HAP-1 (cell line): ENCODE results near the gene ZNF662.

Experiments
- DNase-seq, 2 experiments: peaks; one replicate each; pipeline ENCODE4 v3.0.0-alpha.2; 2016 to 2020; ENCODE audit warnings: low spot score in 2 of 2
- H3K27me3 ChIP-seq: fragments of 250-450 bp; sonication (Bioruptor Pico); 2 replicates; pipeline ENCODE4 v1.5.1; 2020; ENCODE audit warnings: low read depth, mild to moderate bottlenecking, moderate library complexity
- H3K36me3 ChIP-seq: fragments of 250-450 bp; sonication (Bioruptor Pico); replicated peaks from 2 replicates; pipeline ENCODE4 v1.5.1; 2020; ENCODE audit warnings: mild to moderate bottlenecking
- H3K4me1 ChIP-seq: fragments of 250-450 bp; sonication (Bioruptor Pico); 2 replicates; pipeline ENCODE4 v1.5.1; 2020; ENCODE audit warnings: mild to moderate bottlenecking
- H3K4me3 ChIP-seq: fragments of 250-450 bp; sonication (Bioruptor Pico); 2 replicates; pipeline ENCODE4 v1.5.1; 2020; ENCODE audit warnings: mild to moderate bottlenecking, moderate library complexity
- H3K9me3 ChIP-seq: fragments of 250-450 bp; sonication (Bioruptor Pico); 2 replicates; pipeline ENCODE4 v1.5.1; 2020; ENCODE audit warnings: mild to moderate bottlenecking, moderate library complexity
- in situ Hi-C: fragments of 300-500 bp; cut with MboI; formaldehyde crosslinking; loops from 3 replicates; pipeline ENCODE4 v1.14.3; 2020; ENCODE audit warnings: low sequenced_read_pairs, inconsistent platforms, mixed read lengths

Gene ZNF662

GRCh38 chr3:42934910-42935309, 29.0 kb downstream of the ZNF662 start:
- Histone ChIP-seq H3K4me1 (no peaks in the 10 kb centered on the region), H3K9me3 (no peaks in the 10 kb centered on the region), H3K36me3 (no peaks in the 10 kb centered on the region), H3K4me3 (no peak overlapping the region), H3K27me3 (peaks cover 8% of the 10 kb centered on the region; the same call in 1 of the 2 replicates)
- in situ Hi-C loops = no loop called here
- DNase-seq = no peak

- Histone ChIP-seq H3K4me3 (no peak overlapping the region), H3K27me3 (peaks cover 8% of the 10 kb centered on the region; the same call in 1 of the 2 replicates), H3K9me3 (no peaks in the 10 kb centered on the region), H3K36me3 (no peaks in the 10 kb centered on the region), H3K4me1 (no peaks in the 10 kb centered on the region)
- no peak for DNase-seq
- in situ Hi-C loops = no loop called here
These were observed 29.5 kb downstream of the ZNF662 start for GRCh38 chr3:42935472-42935871.

GRCh38 chr3:42936157-42936981, 30.4 kb downstream of the ZNF662 start:
- no peak for DNase-seq
- no peaks in the 10 kb centered on the region for H3K4me1 ChIP-seq
- H3K36me3 ChIP-seq = no peaks in the 10 kb centered on the region
- peaks cover 8% of the 10 kb centered on the region; the same call in 1 of the 2 replicates for H3K27me3 ChIP-seq
- H3K9me3 ChIP-seq = no peaks in the 10 kb centered on the region
- H3K4me3 ChIP-seq = no peak overlapping the region
- in situ Hi-C loops = no loop called here

- DNase-seq = peak in 1 of 2 experiments; percentile 60
- no peaks in the 10 kb centered on the region for H3K4me1 ChIP-seq
- no peaks in the 10 kb centered on the region for H3K36me3 ChIP-seq
- in situ Hi-C loops = no loop called here
- peaks cover 8% of the 10 kb centered on the region; the same call in 1 of the 2 replicates for H3K27me3 ChIP-seq
- H3K4me3 ChIP-seq = no peak overlapping the region
- no peaks in the 10 kb centered on the region for H3K9me3 ChIP-seq
These were observed 31.4 kb downstream of the ZNF662 start for GRCh38 chr3:42937334-42937733.

- in situ Hi-C loops = no loop called here
- H3K9me3 ChIP-seq = no peaks in the 10 kb centered on the region
- H3K4me1 ChIP-seq = no peaks in the 10 kb centered on the region
- no peaks in the 10 kb centered on the region for H3K36me3 ChIP-seq
- no peak overlapping the region for H3K4me3 ChIP-seq
- DNase-seq = no peak
- peaks cover 6% of the 10 kb centered on the region for H3K27me3 ChIP-seq
These were observed 36.8 kb downstream of the ZNF662 start for GRCh38 chr3:42942693-42943092.

- H3K4me1 ChIP-seq = no peaks in the 10 kb centered on the region
- H3K36me3 ChIP-seq = no peaks in the 10 kb centered on the region
- in situ Hi-C loops = no loop called here
- H3K27me3 ChIP-seq = peaks cover 6% of the 10 kb centered on the region
- DNase-seq = no peak
- no peaks in the 10 kb centered on the region for H3K9me3 ChIP-seq
- H3K4me3 ChIP-seq = no peak overlapping the region
These were observed 40.1 kb downstream of the ZNF662 start for GRCh38 chr3:42946050-42946449.

GRCh38 chr3:42957573-42957972, 51.6 kb downstream of the ZNF662 start:
- Histone ChIP-seq H3K9me3 (no peaks in the 10 kb centered on the region), H3K4me1 (no peaks in the 10 kb centered on the region), H3K36me3 (no peaks in the 10 kb centered on the region), H3K27me3 (no peaks in the 10 kb centered on the region; the same call in 1 of the 2 replicates), H3K4me3 (no peak overlapping the region)
- in situ Hi-C loops = no loop called here
- DNase-seq = no peak

GRCh38 chr3:42960282-42960681, 54.3 kb downstream of the ZNF662 start:
- no peaks in the 10 kb centered on the region for H3K4me1 ChIP-seq
- DNase-seq = no peak
- H3K27me3 ChIP-seq = peaks cover under 1% of the 10 kb centered on the region
- in situ Hi-C loops = no loop called here
- no peaks in the 10 kb centered on the region for H3K36me3 ChIP-seq
- H3K9me3 ChIP-seq = no peaks in the 10 kb centered on the region
- H3K4me3 ChIP-seq = no peak overlapping the region

- no peaks in the 10 kb centered on the region for H3K36me3 ChIP-seq
- H3K27me3 ChIP-seq = peaks cover 6% of the 10 kb centered on the region
- no peak overlapping the region for H3K4me3 ChIP-seq
- H3K4me1 ChIP-seq = no peaks in the 10 kb centered on the region
- DNase-seq = no peak
- no peaks in the 10 kb centered on the region for H3K9me3 ChIP-seq
- in situ Hi-C loops = no loop called here
These were observed 54.8 kb downstream of the ZNF662 start for GRCh38 chr3:42960786-42961185.

- Histone ChIP-seq H3K4me1 (no peaks in the 10 kb centered on the region), H3K36me3 (no peaks in the 10 kb centered on the region), H3K9me3 (no peaks in the 10 kb centered on the region), H3K4me3 (no peak overlapping the region), H3K27me3 (peaks cover 7% of the 10 kb centered on the region; the same call in 1 of the 2 replicates)
- DNase-seq = peak; percentile 41 to 50
- in situ Hi-C loops = no loop called here
These were observed 55.7 kb downstream of the ZNF662 start for GRCh38 chr3:42961633-42962032.

- Histone ChIP-seq H3K4me1 (no peaks in the 10 kb centered on the region), H3K36me3 (no peaks in the 10 kb centered on the region), H3K9me3 (no peaks in the 10 kb centered on the region), H3K4me3 (no peak overlapping the region), H3K27me3 (peaks cover 11% of the 10 kb centered on the region)
- DNase-seq = no peak
- in situ Hi-C loops = no loop called here
These were observed 57.3 kb downstream of the ZNF662 start for GRCh38 chr3:42963269-42963668.

GRCh38 chr3:42964266-42964665, 58.3 kb downstream of the ZNF662 start:
- in situ Hi-C loops = no loop called here

More at GRCh38 chr3:42964266-42964665, 58.3 kb downstream of the ZNF662 start:
- no peak for DNase-seq
- H3K36me3 ChIP-seq = no peaks in the 10 kb centered on the region
- no peaks in the 10 kb centered on the region for H3K9me3 ChIP-seq
- peaks cover 11% of the 10 kb centered on the region for H3K27me3 ChIP-seq
- no peak overlapping the region for H3K4me3 ChIP-seq
- no peaks in the 10 kb centered on the region for H3K4me1 ChIP-seq
